ENCODE measurements around the gene PPP2R2D.

PPP2R2D gene

DNA sequence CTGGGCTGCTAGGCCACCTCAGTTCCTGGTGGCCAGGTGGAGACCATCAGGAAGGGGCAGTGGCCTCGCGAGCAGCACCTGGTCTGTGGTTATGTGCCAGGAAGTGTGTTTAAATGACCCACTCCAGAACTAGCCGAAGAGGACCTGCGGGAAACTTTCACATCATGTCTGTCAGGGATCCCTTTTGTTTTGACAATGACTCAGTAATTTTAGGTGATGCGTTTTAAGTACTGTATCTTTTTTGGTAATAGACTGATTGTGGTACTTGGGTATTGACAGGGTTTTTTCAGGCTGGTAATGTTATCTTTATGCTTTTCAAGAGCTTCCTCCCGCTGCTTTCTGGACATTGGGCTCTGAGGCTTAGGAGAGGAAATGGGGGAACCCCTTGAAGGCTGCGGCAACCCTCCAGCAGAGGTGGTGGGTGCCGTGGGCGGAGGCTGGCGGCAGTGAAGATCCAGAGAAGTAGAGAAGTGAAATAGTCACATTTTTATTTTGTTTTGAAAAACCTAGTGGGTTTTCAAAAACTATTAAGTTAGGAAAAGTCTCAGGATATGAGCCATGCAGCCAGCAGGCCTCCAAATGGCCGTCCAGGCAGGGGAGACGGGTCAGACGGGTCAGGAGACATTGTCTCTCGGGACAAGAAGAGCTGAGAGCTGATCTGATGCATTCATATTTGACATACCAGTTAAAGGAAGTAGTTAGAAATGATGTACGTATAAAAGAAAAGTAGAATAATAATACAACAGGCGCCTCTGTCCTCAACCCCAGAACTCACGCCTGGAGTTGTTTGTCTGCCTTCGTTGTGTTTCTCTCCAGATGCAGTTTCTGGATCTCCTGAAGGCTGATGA lies 27.7 kb downstream of the PPP2R2D start:
- no peak for FAIRE-seq

GRCh38 chr10:131929122-131929845 lies 28.5 kb downstream of the PPP2R2D start:
- no peak for DNase-seq (ENCODE audit: low spot score)
- no peak for FAIRE-seq

More for the DNA sequence above, 27.7 kb downstream of the PPP2R2D start:
- no peak for DNase-seq (ENCODE audit: low spot score)

GRCh38 chr10:131930150-131930549 lies 29.3 kb downstream of the PPP2R2D start:
- DNase-seq (ENCODE audit: low spot score) (no peak), FAIRE-seq (no peak)

GRCh38 chr10:131930586-131931330 lies 29.9 kb downstream of the PPP2R2D start:
- no peak for FAIRE-seq
- no peak for DNase-seq (ENCODE audit: low spot score)

- FAIRE-seq, result no peak
- DNase-seq (ENCODE audit: low spot score), result no peak
Observed at GRCh38 chr10:131931981-131932380, 31.2 kb downstream of the PPP2R2D start.

DNA sequence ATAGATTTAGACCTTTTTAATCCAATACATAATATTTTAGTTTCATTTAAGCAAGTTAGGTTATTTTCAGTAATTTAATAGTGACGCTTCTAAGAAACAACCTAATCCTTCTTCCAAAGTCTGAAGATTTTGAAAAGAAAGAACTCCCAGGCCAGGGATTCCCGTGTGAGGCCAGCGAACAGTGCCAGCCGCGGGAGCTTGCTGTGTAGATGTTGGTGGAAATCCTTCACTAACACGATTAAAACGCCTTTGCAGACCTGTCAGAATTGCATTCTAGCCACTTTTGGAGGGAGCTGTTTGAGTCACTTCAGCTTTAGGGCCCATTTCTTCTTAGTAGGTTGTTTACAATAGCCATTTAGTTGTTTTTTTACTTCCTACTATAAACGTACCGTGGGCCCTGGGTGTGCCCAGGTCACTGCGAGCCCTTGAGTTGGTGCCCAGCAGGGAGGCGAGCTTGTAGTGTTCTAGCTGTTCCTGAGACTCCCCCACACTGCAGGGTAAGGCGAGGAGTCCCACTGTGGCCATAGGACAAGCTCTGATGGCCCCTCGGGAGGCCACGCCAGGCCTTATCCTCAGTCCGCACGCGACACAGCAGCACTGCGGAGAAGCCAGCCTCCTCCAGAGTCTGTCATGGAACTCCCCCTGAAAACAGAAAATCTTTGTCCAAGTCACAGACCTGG lies 32.3 kb downstream of the PPP2R2D start:
- FAIRE-seq, result no peak
- no peak for DNase-seq (ENCODE audit: low spot score)

GRCh38 chr10:131933696-131934086 lies 32.9 kb downstream of the PPP2R2D start:
- FAIRE-seq (no peak), DNase-seq (ENCODE audit: low spot score) (no peak)

DNA sequence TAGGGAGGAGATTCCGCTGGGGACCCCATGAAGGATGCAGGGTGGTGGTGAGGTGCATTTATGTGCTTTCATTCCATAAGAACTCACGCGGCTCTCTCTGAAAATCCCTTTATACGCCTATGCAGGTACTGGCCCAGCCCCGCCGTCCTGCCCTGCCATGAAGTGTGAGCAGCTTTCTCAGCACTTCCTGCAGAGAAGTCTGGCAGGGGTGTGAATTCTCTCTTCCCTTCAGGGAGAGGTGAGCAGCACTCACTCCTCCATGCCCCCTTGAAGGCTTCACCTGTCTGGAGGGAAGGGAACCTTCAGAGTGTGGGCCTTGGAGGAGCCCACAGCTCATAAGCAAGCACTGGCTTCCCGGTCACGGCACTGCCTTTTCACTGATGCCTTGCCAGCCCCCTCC lies 34.0 kb downstream of the PPP2R2D start:
- FAIRE-seq, result no peak
- DNase-seq (ENCODE audit: low spot score), result no peak

DNA sequence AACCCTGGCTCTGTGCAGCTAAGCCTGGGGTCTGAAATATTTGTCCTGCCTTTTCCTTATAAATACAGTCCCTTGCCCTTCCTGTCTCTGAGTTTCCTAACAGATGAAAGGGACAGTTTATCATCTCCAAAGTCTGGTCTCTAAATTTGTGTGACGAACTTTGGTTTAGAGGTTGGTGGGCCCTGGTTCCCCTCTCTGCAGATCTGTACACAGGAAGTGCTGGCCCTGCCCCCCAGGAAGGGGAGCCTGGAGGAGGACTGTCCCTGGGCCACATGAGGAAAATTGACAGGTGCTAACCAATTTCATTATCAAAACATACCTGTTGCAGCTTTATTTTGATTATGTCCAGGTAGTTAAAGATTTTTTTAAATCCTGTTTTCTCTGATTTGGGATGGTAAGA lies 34.5 kb downstream of the PPP2R2D start:
- DNase-seq (ENCODE audit: low spot score) (no peak), FAIRE-seq (no peak)

GRCh38 chr10:131936294-131936693 lies 35.5 kb downstream of the PPP2R2D start:
- FAIRE-seq (no peak), DNase-seq (ENCODE audit: low spot score) (no peak)

- DNase-seq (ENCODE audit: low spot score) (no peak), FAIRE-seq (no peak)
Observed at GRCh38 chr10:131936736-131937135, 35.9 kb downstream of the PPP2R2D start.

DNA sequence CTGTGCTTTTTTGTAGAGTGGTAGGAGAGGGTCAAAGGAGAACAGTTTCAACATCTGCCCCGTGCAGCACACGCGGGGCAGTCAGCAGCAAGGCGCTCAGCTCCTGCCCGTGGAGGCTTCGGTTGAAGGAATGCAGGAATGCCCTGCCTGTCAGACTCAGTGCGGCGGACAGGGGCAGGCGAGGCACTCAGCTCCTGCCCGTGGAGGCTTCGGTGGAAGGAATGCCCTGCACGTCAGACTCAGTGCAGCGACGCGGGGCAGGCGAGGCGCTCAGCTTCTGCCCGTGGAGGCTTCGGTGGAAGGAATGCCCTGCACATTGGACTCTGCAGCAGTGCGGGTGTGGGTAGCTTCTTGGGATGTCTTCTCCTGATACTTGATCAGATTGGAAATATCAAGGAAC lies 37.0 kb downstream of the PPP2R2D start:
- no peak for DNase-seq (ENCODE audit: low spot score)
- FAIRE-seq, result no peak

DNA sequence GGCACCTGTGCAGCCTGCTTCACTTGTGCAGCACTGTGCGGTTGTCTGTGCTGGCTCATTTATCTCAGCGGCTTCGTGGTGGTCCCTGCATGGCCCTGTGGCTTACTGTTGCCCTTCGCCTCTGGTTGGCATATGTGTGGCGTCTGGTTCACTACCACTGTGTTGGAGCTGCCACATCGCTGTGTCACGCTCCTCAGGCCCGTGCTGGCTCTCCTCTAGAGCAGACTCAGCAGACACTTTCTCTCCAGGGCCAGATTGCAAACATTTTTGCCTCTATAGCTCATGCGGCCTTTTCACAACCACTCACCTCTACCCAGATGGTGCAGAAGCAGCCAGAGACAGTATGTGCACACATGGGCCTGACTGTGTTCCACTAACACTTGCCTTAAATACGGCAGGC lies 37.9 kb downstream of the PPP2R2D start:
- FAIRE-seq (no peak), DNase-seq (ENCODE audit: low spot score) (no peak)

DNA sequence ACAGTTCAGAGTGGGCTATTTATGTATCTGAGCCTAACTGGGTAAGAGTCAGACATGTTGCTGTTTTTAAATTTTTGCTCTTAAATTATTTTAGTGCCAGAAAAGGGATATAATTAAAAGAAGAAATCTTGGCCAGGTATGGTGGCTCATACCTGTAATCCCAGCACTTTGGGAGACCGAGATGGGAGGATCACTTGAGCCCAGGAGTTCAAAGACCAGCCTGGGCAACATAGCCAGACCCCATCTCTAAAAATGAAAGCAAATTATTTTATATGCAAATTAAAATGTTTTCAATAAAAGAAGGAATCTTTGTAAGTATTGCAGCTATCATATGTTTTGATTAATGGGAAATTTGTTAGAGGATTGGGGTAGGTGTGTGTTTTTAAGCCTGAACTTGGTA lies 41.6 kb downstream of the PPP2R2D start:
- FAIRE-seq (no peak), DNase-seq (ENCODE audit: low spot score) (no peak)

GRCh38 chr10:131943021-131943814 lies 42.4 kb downstream of the PPP2R2D start:
- DNase-seq (ENCODE audit: low spot score) (no peak), FAIRE-seq (no peak)

DNA sequence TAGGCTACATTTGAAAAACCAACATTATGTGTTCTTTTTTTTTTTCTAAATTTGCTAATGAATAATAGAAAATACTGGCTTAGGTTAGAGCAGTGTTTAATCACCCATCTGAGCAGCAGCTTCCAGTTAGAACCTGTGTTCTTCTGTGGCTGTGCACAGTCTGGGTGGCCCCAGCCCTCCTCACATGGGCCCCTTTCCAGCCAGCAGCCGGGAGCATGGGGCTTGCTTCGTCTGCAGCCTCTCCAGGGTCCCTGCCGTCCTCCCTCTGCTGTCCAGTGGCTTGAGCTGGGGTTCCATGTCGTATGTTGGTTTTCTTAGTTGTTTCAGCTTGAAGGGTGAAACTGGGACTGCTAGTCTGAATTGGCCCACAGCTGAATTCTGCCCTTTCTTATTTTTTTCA lies 43.6 kb downstream of the PPP2R2D start:
- FAIRE-seq, result no peak

DNA sequence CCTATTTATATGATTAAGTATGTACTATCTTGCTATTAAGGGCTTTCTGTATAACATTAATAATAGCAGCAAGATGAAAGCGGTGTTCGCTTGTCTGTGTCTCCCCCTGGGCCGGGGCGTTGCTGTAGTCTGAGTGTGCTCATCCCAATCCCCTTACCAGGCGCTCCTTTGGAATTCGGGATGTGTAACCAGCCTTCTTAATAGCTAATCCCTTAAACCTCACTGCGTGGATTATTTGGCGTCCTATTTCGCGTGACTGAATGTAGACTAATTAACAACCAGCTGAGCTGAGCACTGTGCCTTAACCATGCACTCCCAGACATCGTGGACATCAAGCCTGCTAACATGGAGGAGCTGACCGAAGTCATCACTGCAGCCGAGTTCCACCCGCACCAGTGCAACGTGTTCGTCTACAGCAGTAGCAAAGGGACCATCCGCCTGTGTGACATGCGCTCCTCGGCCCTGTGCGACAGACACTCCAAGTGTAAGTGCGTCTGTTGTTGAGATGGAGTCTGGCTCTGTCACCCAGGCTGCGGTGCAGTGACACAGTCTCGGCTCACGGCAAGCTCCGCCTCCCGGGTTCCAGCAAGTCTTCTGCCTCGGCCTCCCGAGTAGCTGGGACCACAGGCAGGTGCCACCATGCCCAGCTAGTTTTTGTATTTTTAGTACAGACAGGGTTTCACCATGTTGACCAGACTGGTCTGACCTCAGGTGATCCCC lies 44.3 kb downstream of the PPP2R2D start:
- DNase-seq (ENCODE audit: low spot score) (no peak), FAIRE-seq (no peak)

More for the DNA sequence above, 43.6 kb downstream of the PPP2R2D start:
- no peak for DNase-seq (ENCODE audit: low spot score)

- DNase-seq (ENCODE audit: low spot score) (peak; percentile 12), FAIRE-seq (no peak)
Observed at GRCh38 chr10:131946321-131946751, 45.5 kb downstream of the PPP2R2D start.

GRCh38 chr10:131946880-131947279 lies 46.1 kb downstream of the PPP2R2D start:
- FAIRE-seq (no peak), DNase-seq (ENCODE audit: low spot score) (no peak)
